ENCODE measurements around the gene ICAM5.

DNA sequence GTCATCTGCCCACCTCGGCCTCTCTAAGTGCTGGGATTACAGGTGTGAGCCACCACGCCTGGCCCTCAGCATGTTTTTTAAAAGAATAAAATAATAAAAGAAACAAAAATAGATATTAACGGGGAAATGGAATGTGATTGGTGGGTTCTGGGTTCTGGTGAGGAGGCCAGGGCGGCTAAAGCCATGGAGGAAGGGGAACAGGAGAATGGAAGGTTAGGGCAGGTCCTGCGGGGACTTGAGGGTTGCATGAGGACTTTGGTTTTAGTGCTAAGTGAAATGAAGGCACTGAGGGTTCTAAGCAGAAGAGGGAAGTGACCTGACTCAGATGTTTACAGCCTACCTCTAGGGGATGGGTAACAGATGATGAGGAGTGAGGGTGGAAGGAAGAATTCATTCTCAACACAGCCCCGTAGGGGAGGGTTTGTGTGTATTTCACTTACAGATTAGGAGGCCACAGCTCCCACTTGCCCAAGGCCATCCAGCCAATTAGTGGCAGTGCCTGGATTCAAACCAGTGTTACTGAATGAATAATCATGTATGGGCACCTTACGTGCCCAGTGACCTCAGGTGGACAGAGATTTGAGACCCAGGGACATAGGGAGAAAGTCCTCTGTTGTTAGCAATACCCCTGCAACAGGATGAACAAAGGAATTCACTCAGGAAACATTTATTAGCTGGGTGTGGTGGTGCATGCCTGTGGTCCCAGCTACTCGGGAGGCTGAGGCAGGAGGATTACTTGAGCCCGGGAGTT is 44.4 kb upstream of the ICAM5 start:
- TF ChIP-seq EZH2phosphoT487 (IDR thresholded peaks at IDR 0.05; ENCODE audit: low read length) (no peak), EZH2 (optimal IDR thresholded peaks at IDR 0.05; ENCODE audit: low read depth, low read length) (no peak)
- TF ChIP-seq, protein P1, sequence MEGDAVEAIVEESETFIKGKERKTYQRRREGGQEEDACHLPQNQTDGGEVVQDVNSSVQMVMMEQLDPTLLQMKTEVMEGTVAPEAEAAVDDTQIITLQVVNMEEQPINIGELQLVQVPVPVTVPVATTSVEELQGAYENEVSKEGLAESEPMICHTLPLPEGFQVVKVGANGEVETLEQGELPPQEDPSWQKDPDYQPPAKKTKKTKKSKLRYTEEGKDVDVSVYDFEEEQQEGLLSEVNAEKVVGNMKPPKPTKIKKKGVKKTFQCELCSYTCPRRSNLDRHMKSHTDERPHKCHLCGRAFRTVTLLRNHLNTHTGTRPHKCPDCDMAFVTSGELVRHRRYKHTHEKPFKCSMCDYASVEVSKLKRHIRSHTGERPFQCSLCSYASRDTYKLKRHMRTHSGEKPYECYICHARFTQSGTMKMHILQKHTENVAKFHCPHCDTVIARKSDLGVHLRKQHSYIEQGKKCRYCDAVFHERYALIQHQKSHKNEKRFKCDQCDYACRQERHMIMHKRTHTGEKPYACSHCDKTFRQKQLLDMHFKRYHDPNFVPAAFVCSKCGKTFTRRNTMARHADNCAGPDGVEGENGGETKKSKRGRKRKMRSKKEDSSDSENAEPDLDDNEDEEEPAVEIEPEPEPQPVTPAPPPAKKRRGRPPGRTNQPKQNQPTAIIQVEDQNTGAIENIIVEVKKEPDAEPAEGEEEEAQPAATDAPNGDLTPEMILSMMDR (IDR thresholded peaks at IDR 0.05; ENCODE audit: low read length) = no peak

All from MM.1S (cell line).